Calu3 (cell line): ENCODE results near the gene LRP8. TPM values are rescaled to one million over a fixed set of nuclear protein-coding genes. Genes with fewer than 3 reads are reported as not detected.

Experiments
- BruUV-seq: library from RNA; stranded (reverse); fragments of 400-500 nt; replicated peaks from 2 replicates; lab custom pipeline; 2021; lab: Mats Ljungman, UMichigan
- CTCF ChIA-PET: fragments of 300-600 bp; sonication (Branson Sonifier 250); formaldehyde crosslinking; loops from one replicate; lab custom pipeline; 2022; ENCODE audit warnings: antibody characterized with exemption; lab: Charles Lee
- DNase-seq: peaks from one replicate; pipeline ENCODE4 v3.0.0; 2022
- H3K27ac Mint-ChIP-seq: one replicate; pipeline ENCODE4 v1.8.0; 2022; ENCODE audit warnings: mixed read lengths; ENCODE audit not compliant: unreplicated experiment
- H3K27me3 Mint-ChIP-seq: one replicate; pipeline ENCODE4 v1.8.0; 2022; ENCODE audit warnings: mixed read lengths; ENCODE audit not compliant: unreplicated experiment
- H3K36me3 Mint-ChIP-seq: one replicate; pipeline ENCODE4 v1.8.0; 2022; ENCODE audit warnings: mild to moderate bottlenecking, moderate library complexity, mixed read lengths; ENCODE audit not compliant: insufficient read depth, unreplicated experiment
- H3K4me1 Mint-ChIP-seq: one replicate; pipeline ENCODE4 v1.8.0; 2022; ENCODE audit warnings: mild to moderate bottlenecking, low read depth, mixed read lengths; ENCODE audit not compliant: unreplicated experiment
- H3K4me3 Mint-ChIP-seq: one replicate; pipeline ENCODE4 v1.8.0; 2022; ENCODE audit warnings: mild to moderate bottlenecking, low read depth, moderate library complexity, mixed read lengths; ENCODE audit not compliant: unreplicated experiment
- H3K9me3 Mint-ChIP-seq: one replicate; pipeline ENCODE4 v1.8.0; 2022; ENCODE audit warnings: low read depth, mixed read lengths; ENCODE audit not compliant: unreplicated experiment
- intact Hi-C: fragments of 100-400 bp; cut with micrococcal nuclease; formaldehyde crosslinking; loops from one replicate; pipeline ENCODE4 v1.10.0; 2022; ENCODE audit not compliant: unreplicated experiment
- total RNA-seq: library from RNA; stranded (reverse); gene quantifications from 2 replicates; pipeline ENCODE4 v1.2.3, GENCODE V29; 2022
- TF ChIP-seq, protein P1 (sequence below): fragments of 200-600 bp; IDR thresholded peaks from one replicate; pipeline ENCODE4 v1.8.0; 2022; ENCODE audit warnings: antibody characterized with exemption; ENCODE audit not compliant: unreplicated experiment

The LRP8 gene
- total RNA-seq, 1 experiment from 2014 or later = 104 TPM

DNA sequence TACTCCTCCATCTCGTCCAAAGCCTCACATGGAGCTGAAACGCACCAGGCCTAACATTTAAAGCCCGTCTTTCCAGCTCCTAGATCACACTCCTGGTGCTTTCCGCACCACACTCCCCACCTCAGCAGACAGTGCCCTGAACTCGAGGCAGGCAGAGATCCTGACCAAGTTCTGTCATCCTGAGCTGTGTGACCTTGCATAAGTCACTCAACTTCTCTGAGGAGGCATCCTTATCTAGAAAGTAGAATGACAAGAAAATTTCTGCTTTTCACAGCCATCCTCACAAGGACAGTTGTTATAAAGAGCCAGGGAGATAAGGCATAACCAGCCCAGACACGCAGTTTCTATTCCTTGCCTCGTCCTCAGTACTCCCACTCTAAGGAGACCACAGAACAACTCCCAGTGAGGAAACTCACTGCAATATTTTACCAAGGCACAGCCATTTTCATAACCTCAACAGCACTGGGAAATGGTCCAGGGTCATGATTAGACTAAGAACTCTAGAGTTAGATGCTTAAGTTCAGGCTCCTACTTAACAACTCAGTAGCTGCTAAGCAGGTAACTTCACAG is 3.1 kb downstream of the LRP8 start:
- TF ChIP-seq, protein P1, sequence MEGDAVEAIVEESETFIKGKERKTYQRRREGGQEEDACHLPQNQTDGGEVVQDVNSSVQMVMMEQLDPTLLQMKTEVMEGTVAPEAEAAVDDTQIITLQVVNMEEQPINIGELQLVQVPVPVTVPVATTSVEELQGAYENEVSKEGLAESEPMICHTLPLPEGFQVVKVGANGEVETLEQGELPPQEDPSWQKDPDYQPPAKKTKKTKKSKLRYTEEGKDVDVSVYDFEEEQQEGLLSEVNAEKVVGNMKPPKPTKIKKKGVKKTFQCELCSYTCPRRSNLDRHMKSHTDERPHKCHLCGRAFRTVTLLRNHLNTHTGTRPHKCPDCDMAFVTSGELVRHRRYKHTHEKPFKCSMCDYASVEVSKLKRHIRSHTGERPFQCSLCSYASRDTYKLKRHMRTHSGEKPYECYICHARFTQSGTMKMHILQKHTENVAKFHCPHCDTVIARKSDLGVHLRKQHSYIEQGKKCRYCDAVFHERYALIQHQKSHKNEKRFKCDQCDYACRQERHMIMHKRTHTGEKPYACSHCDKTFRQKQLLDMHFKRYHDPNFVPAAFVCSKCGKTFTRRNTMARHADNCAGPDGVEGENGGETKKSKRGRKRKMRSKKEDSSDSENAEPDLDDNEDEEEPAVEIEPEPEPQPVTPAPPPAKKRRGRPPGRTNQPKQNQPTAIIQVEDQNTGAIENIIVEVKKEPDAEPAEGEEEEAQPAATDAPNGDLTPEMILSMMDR = no peak
- no peak for DNase-seq

DNA sequence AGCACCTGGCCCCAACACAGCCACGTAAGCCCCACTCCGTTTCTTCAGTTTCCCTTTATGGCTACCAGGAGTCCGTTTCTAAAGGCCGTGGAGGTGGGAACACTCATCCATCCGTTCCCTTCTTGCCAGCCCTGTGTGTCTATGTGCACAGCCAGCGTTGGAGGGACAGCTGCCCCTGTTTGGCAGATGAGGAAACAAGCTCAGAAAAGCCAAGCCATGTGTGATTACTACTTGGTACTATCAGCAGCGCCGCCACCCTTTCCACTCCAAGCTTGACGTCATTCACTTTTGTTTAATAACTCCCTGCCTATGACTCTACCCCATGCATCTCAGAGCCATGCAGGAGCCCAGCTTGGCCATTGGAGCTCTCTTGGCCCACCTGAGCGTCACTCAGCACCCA is 3.5 kb downstream of the LRP8 start:
- Mint-ChIP-seq H3K27me3 (no peaks in the 10 kb centered on the region), H3K27ac (peak overlapping the region; percentile 92), H3K4me3 (peak overlapping the region; percentile 99), H3K9me3 (no peaks in the 10 kb centered on the region), H3K4me1 (peaks cover 27% of the 10 kb centered on the region), H3K36me3 (peaks cover 53% of the 10 kb centered on the region)
- CTCF ChIA-PET = no interaction called here
- TF ChIP-seq, protein P1 = no peak
- no peak for DNase-seq
- BruUV-seq = no TSS peak
- intact Hi-C loops = no loop called here

More for the DNA sequence above, 3.1 kb downstream of the LRP8 start:
- H3K27me3 Mint-ChIP-seq = no peaks in the 10 kb centered on the region
- peak overlapping the region; percentile 99 for H3K4me3 Mint-ChIP-seq
- no TSS peak for BruUV-seq
- no peaks in the 10 kb centered on the region for H3K9me3 Mint-ChIP-seq
- intact Hi-C loops = no loop called here
- H3K36me3 Mint-ChIP-seq = peaks cover 53% of the 10 kb centered on the region
- peak overlapping the region; percentile 92 for H3K27ac Mint-ChIP-seq
- CTCF ChIA-PET = no interaction called here
- peaks cover 27% of the 10 kb centered on the region for H3K4me1 Mint-ChIP-seq

DNA sequence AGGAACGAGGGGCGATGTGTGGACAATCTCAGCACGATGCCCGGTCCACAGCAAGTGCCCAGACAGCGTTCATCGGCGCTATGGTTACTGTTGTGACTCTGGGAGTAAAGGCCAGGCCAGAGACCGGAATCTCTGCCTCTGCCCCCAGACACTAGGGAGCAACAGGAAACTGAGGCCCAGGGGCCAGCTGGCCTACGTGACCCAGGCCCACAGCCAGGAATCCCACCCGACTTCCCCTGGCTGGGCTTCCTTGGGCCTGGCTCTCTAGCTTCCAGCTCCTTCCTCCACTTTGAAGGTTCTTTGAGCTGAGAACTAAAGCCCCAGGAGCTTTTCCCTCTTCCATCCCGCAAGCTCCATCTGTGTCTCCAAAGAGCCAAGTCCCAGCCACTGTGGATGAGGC is 4.6 kb downstream of the LRP8 start:
- Mint-ChIP-seq H3K4me1 (peaks cover 27% of the 10 kb centered on the region), H3K27me3 (no peaks in the 10 kb centered on the region), H3K36me3 (peaks cover 52% of the 10 kb centered on the region), H3K4me3 (no peak overlapping the region), H3K27ac (no peak overlapping the region), H3K9me3 (no peaks in the 10 kb centered on the region)
- TF ChIP-seq, protein P1 = no peak
- CTCF ChIA-PET = no interaction called here
- no peak for DNase-seq
- intact Hi-C loops = no loop called here
- BruUV-seq = no TSS peak

DNA sequence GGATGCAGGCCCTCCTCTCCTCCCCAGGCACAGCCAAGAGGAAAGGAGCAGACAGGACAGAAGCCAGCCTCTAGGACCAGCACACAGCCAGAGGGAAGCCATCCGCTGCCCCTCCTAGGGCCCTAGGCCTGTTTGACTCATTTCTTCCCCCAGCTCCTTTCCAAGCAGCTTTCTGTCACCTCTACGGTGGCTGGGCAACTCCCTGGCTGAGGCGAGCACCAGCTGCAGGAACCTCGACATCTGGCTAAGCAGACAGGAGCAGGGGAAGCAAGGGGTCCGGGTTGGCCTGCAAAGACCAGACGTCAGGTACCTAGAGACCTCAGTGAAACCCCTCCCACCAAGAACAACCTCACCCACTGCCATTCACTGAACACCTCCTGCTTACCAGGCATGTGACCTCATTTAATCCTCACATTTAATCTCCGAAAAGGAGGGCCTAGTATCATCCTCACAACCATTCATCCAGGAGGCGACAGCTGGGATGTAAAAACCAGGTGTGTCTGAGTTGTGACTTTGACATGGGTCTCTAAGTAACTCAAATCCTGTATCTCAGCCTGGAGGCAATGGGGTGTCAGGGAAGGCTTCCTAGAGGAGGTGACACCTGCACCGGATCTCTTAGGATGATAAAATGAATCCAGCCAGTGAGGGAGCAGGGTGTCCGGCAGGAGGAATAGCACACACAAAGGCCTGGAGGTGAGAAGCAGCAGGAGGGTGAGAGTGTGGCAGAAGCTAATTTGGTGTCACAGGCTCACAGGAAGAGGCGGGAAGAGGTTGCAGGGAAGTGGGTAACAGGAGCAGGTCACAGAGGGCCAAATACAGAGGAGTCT is 5.9 kb downstream of the LRP8 start:
- Mint-ChIP-seq H3K4me3 (no peak overlapping the region), H3K27ac (no peak overlapping the region), H3K36me3 (peaks cover 46% of the 10 kb centered on the region), H3K4me1 (peaks cover 27% of the 10 kb centered on the region), H3K27me3 (no peaks in the 10 kb centered on the region), H3K9me3 (no peaks in the 10 kb centered on the region)
- DNase-seq = no peak
- intact Hi-C loops = no loop called here
- CTCF ChIA-PET = no interaction called here
- TF ChIP-seq, protein P1 = no peak
- no TSS peak for BruUV-seq
